ELR (cell line): ENCODE data around the gene TMEM170B.

Source experiments
- DNase-seq: peaks from one replicate; pipeline ENCODE4 v3.0.0-alpha.2; 2015; ENCODE audit warnings: low read depth

TMEM170B gene

GRCh38 chr6:11616200-11616611 is 78.7 kb downstream of the TMEM170B start:
- peak; percentile 76 for DNase-seq

GRCh38 chr6:11618533-11618932 is 81.0 kb downstream of the TMEM170B start:
- peak; percentile 68 for DNase-seq

- no peak for DNase-seq
These were observed 83.6 kb downstream of the TMEM170B start for GRCh38 chr6:11621119-11621518.

GRCh38 chr6:11622156-11622555 is 84.6 kb downstream of the TMEM170B start:
- no peak for DNase-seq

- no peak for DNase-seq
These were observed 85.7 kb downstream of the TMEM170B start for GRCh38 chr6:11623272-11623671.

- DNase-seq = no peak
These were observed 87.8 kb downstream of the TMEM170B start for GRCh38 chr6:11625302-11625701.

- no peak for DNase-seq
These were observed 88.8 kb downstream of the TMEM170B start for GRCh38 chr6:11626356-11626755.

- DNase-seq = no peak
These were observed 91.0 kb downstream of the TMEM170B start for GRCh38 chr6:11628562-11628961.

- DNase-seq = no peak
These were observed 93.5 kb downstream of the TMEM170B start for GRCh38 chr6:11631008-11631407.

- no peak for DNase-seq
These were observed 94.0 kb downstream of the TMEM170B start for GRCh38 chr6:11631539-11631938.

GRCh38 chr6:11632231-11632630 is 94.7 kb downstream of the TMEM170B start:
- peak; percentile 36 for DNase-seq

GRCh38 chr6:11632795-11633511 is 95.4 kb downstream of the TMEM170B start:
- DNase-seq = peak; percentile 89
